ENCODE measurements around the gene DEGS2.

DNA sequence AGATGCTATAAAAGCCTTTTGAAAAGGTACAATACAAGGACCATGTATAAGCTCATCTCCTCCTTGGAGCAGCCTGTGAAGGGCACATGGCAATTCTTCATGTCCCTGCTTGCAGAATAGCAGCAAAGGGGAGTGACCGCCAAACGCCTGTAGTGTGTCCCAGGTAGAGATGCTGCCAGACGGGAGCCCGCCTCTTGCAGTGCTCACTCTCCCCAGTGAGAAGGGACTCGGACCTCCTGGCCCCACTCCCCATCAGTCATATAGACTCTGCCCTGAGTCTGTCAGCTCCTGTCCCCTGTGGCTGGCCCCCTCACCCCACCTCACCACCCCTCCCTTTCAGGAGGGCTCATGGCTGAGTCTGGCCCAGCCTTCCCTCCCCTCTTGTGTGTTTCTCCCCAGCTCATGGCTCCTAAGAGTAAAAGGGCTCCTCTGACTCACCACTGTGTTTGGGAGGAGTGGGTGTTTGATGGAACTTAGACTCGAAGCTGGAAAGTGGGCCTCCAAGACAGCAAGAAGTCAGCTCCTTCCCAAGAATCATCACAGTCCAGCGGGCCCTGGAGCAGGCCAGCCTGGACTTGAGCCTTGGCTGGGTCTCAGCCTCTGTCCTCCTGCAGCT is 40.9 kb downstream of the DEGS2 start:
- TF ChIP-seq POLR2AphosphoS5 (IDR thresholded peaks at IDR 0.05) (no peak), CTCF (IDR thresholded peaks at IDR 0.05) (no peak)
